Keratinocyte (primary cell): ENCODE measurements around the gene BRD7.

Experiments used
- CTCF ChIP-seq, 3 experiments: IDR thresholded peaks in 1 of 3; conservative IDR thresholded peaks in 1 of 3; optimal IDR thresholded peaks in 1 of 3; 2 replicates in 2 of 3; 3 replicates in 1 of 3; pipeline versions ENCODE3 to v1.5.1; 2011; ENCODE audit warnings: low read length in 3 of 3, mild to moderate bottlenecking in 3 of 3, moderate library complexity in 2 of 3, control low read depth in 1 of 3, inconsistent platforms in 1 of 3; ENCODE audit not compliant: insufficient read depth in 2 of 3; ENCODE audit errors: extremely low read depth in 1 of 3
- EZH2 ChIP-seq: IDR thresholded peaks from one replicate; pipeline ENCODE4 v1.6.1; 2012; ENCODE audit warnings: inconsistent platforms, mild to moderate bottlenecking, low read length, moderate library complexity

- TF ChIP-seq CTCF (optimal IDR thresholded peaks at IDR 0.05 in 1 of 3, IDR thresholded peaks at IDR 0.05 in 1 of 3, conservative IDR thresholded peaks at IDR 0.05 in 1 of 3; ENCODE audit: extremely low read depth in 1 of 3, insufficient read depth in 2 of 3, low read length in 3 of 3) (no peak), EZH2 (no peak)
These were observed 58.3 kb downstream of the BRD7 start for GRCh38 chr16:50310308-50311133.
